Ishikawa (cell line): ENCODE data around the gene AKAP7.

Experiments used
- CEBPB ChIP-seq: IDR thresholded peaks from 2 replicates; pipeline ENCODE4 v1.6.1; 2012
- CREB1 ChIP-seq: IDR thresholded peaks from 2 replicates; pipeline ENCODE4 v1.6.1; 2012; ENCODE audit warnings: low read depth
- EP300 ChIP-seq: IDR thresholded peaks from 2 replicates; pipeline ENCODE4 v1.6.1; 2012; ENCODE audit warnings: borderline replicate concordance
- FOXM1 ChIP-seq: IDR thresholded peaks from 2 replicates; pipeline ENCODE4 v1.6.1; 2012; ENCODE audit warnings: low read depth, borderline replicate concordance
- RAD21 ChIP-seq: IDR thresholded peaks from 2 replicates; pipeline ENCODE4 v1.6.1; 2012; ENCODE audit warnings: low read depth
- TAF1 ChIP-seq: IDR thresholded peaks from 2 replicates; pipeline ENCODE4 v1.6.1; 2012; ENCODE audit warnings: low read depth, mild to moderate bottlenecking
- TCF12 ChIP-seq: IDR thresholded peaks from 2 replicates; pipeline ENCODE4 v1.6.1; 2012; ENCODE audit warnings: low read depth
- YY1 ChIP-seq: IDR thresholded peaks from 2 replicates; pipeline ENCODE4 v1.6.1; 2012; ENCODE audit warnings: low read depth
- ZBTB7A ChIP-seq: IDR thresholded peaks from 2 replicates; pipeline ENCODE4 v1.6.1; 2012; ENCODE audit warnings: low read depth
- TF ChIP-seq, protein P1 (sequence below): IDR thresholded peaks from 2 replicates; pipeline ENCODE4 v1.6.1; 2012; ENCODE audit warnings: low read depth, mild to moderate bottlenecking
- TF ChIP-seq, protein P2 (sequence below): IDR thresholded peaks from 2 replicates; pipeline ENCODE4 v1.6.1; 2012

DNA sequence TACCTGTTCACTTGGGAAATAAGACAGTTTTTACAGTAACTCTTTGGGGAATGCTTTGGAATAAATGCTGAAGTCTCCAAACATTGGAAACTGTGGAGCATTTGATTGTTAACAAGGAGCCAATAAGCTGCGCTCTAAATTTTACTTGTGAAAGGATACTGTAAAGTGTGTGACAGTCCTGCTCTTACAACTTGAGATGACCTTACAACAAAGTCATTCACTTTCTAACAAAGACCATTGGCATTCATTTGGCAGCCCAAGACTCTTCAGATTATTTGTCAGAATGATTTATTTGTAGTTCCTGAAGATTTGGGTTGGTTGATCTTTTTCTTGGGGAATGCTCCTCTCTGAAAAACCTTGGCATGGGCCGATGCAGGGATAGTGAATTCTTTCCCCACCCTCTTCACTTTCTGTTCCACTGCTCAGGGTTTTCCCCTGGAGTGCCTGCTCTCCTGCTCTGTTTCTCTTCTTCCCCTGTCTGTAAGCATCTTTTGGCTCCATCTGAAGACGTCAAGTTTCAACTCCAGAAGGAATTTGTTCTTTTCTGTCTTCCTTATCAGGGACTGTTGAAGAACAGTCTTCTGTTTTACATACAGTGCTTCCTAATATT lies 116.4 kb downstream of the AKAP7 start:
- TF ChIP-seq TAF1: no peak
- TF ChIP-seq ZBTB7A: no peak
- TF ChIP-seq, protein P1, sequence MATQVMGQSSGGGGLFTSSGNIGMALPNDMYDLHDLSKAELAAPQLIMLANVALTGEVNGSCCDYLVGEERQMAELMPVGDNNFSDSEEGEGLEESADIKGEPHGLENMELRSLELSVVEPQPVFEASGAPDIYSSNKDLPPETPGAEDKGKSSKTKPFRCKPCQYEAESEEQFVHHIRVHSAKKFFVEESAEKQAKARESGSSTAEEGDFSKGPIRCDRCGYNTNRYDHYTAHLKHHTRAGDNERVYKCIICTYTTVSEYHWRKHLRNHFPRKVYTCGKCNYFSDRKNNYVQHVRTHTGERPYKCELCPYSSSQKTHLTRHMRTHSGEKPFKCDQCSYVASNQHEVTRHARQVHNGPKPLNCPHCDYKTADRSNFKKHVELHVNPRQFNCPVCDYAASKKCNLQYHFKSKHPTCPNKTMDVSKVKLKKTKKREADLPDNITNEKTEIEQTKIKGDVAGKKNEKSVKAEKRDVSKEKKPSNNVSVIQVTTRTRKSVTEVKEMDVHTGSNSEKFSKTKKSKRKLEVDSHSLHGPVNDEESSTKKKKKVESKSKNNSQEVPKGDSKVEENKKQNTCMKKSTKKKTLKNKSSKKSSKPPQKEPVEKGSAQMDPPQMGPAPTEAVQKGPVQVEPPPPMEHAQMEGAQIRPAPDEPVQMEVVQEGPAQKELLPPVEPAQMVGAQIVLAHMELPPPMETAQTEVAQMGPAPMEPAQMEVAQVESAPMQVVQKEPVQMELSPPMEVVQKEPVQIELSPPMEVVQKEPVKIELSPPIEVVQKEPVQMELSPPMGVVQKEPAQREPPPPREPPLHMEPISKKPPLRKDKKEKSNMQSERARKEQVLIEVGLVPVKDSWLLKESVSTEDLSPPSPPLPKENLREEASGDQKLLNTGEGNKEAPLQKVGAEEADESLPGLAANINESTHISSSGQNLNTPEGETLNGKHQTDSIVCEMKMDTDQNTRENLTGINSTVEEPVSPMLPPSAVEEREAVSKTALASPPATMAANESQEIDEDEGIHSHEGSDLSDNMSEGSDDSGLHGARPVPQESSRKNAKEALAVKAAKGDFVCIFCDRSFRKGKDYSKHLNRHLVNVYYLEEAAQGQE: no peak
- TF ChIP-seq RAD21: no peak
- TF ChIP-seq TCF12: no peak
- no peak for TF ChIP-seq EP300
- no peak for TF ChIP-seq YY1
- TF ChIP-seq CEBPB: no peak
- TF ChIP-seq, protein P2, sequence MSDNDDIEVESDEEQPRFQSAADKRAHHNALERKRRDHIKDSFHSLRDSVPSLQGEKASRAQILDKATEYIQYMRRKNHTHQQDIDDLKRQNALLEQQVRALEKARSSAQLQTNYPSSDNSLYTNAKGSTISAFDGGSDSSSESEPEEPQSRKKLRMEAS: no peak
- no peak for TF ChIP-seq FOXM1
- no peak for TF ChIP-seq CREB1
